SK-N-SH treated with all-trans-retinoic acid at 6 μM for 48 hours (cell line): ENCODE data around the gene PTPRN.

Experiments
- ATAC-seq: fragments of 200-7000 bp; cut with Tn5 transposase; 3 replicates; pipeline ENCODE4 v1.9.1; 2020; ENCODE audit warnings: mild to moderate bottlenecking, moderate library complexity
- ARNTL ChIP-seq: fragments of 450-650 bp; formaldehyde crosslinking; IDR thresholded peaks from 2 replicates; pipeline ENCODE4 v1.5.0; 2020; ENCODE audit warnings: low read depth, mild to moderate bottlenecking, moderate library complexity, borderline replicate concordance
- BACH2 ChIP-seq: fragments of 250-450 bp; sonication (Bioruptor Pico); IDR thresholded peaks from 2 replicates; pipeline ENCODE4 v1.9.0; 2021; ENCODE audit warnings: mild to moderate bottlenecking, borderline replicate concordance
- CSDC2 ChIP-seq: fragments of 250-450 bp; sonication (Bioruptor Pico); IDR thresholded peaks from 2 replicates; pipeline ENCODE4 v1.5.0; 2020; ENCODE audit warnings: mild to moderate bottlenecking, moderate library complexity
- ESRRG ChIP-seq: fragments of 250-450 bp; sonication (Bioruptor Pico); IDR thresholded peaks from 2 replicates; pipeline ENCODE4 v1.6.1; 2021; ENCODE audit warnings: mild to moderate bottlenecking
- GLIS3 ChIP-seq: fragments of 250-450 bp; sonication (Bioruptor Pico); IDR thresholded peaks from 2 replicates; pipeline ENCODE4 v1.5.0; 2020; ENCODE audit warnings: mild to moderate bottlenecking, moderate library complexity
- ISL1 ChIP-seq: fragments of 250-450 bp; sonication (Bioruptor Pico); IDR thresholded peaks from 2 replicates; pipeline ENCODE4 v2.1.2; 2022; ENCODE audit warnings: mild to moderate bottlenecking, moderate library complexity
- OSR1 ChIP-seq: fragments of 250-450 bp; sonication (Bioruptor Pico); IDR thresholded peaks from 2 replicates; pipeline ENCODE4 v1.8.0; 2022; ENCODE audit warnings: moderate library complexity, mild to moderate bottlenecking, inconsistent platforms
- PATZ1 ChIP-seq: fragments of 250-450 bp; sonication (Bioruptor Pico); IDR thresholded peaks from 2 replicates; pipeline ENCODE4 v1.8.0; 2020; ENCODE audit warnings: mild to moderate bottlenecking, moderate library complexity, borderline replicate concordance
- PPARA ChIP-seq: fragments of 250-450 bp; sonication (Bioruptor Pico); IDR thresholded peaks from 2 replicates; pipeline ENCODE4 v1.5.0; 2020; ENCODE audit warnings: mild to moderate bottlenecking, borderline replicate concordance
- SNAI2 ChIP-seq: fragments of 250-450 bp; sonication (Bioruptor Pico); IDR thresholded peaks from 2 replicates; pipeline ENCODE4 v1.5.0; 2020; ENCODE audit warnings: mild to moderate bottlenecking, moderate library complexity
- TCF4 ChIP-seq: fragments of 250-450 bp; sonication (Bioruptor Pico); IDR thresholded peaks from 2 replicates; pipeline ENCODE4 v1.8.0; 2021; ENCODE audit warnings: mild to moderate bottlenecking, moderate library complexity, borderline replicate concordance
- TOX ChIP-seq: fragments of 250-450 bp; sonication (Bioruptor Pico); IDR thresholded peaks from 2 replicates; pipeline ENCODE4 v1.8.0; 2021; ENCODE audit warnings: mild to moderate bottlenecking, moderate library complexity, borderline replicate concordance
- TSHZ2 ChIP-seq: fragments of 250-450 bp; sonication (Bioruptor Pico); IDR thresholded peaks from 2 replicates; pipeline ENCODE4 v1.5.0; 2020; ENCODE audit warnings: mild to moderate bottlenecking, moderate library complexity
- ZC3H10 ChIP-seq: fragments of 250-450 bp; sonication (Bioruptor Pico); IDR thresholded peaks from 2 replicates; pipeline ENCODE4 v1.5.1; 2021; ENCODE audit warnings: mild to moderate bottlenecking, moderate library complexity
- ZNF565 ChIP-seq: fragments of 450-650 bp; formaldehyde crosslinking; conservative IDR thresholded peaks from 2 replicates; pipeline ENCODE4 v1.5.0; 2020; ENCODE audit warnings: low read depth, mild to moderate bottlenecking, moderate library complexity
- ZNF70 ChIP-seq: fragments of 450-650 bp; formaldehyde crosslinking; IDR thresholded peaks from 2 replicates; pipeline ENCODE4 v1.5.0; 2020; ENCODE audit warnings: mild to moderate bottlenecking, moderate library complexity
- TF ChIP-seq, protein P1 (sequence below): fragments of 250-450 bp; sonication (Bioruptor Pico); IDR thresholded peaks from 2 replicates; pipeline ENCODE4 v1.5.1; 2020; ENCODE audit warnings: low read depth, mild to moderate bottlenecking, moderate library complexity
- TF ChIP-seq, protein P2 (sequence below): fragments of 250-450 bp; sonication (Bioruptor Pico); IDR thresholded peaks from 2 replicates; pipeline ENCODE4 v1.8.0; 2021; ENCODE audit warnings: low read depth, mild to moderate bottlenecking, moderate library complexity, borderline replicate concordance
- TF ChIP-seq, protein P3 (sequence below): fragments of 250-450 bp; sonication (Bioruptor Pico); IDR thresholded peaks from 2 replicates; pipeline ENCODE4 v1.5.1; 2021; ENCODE audit warnings: mild to moderate bottlenecking, moderate library complexity

Gene PTPRN

GRCh38 chr2:219291910-219292490 is 17.2 kb downstream of the PTPRN start (continued):
- TF ChIP-seq, protein P1, sequence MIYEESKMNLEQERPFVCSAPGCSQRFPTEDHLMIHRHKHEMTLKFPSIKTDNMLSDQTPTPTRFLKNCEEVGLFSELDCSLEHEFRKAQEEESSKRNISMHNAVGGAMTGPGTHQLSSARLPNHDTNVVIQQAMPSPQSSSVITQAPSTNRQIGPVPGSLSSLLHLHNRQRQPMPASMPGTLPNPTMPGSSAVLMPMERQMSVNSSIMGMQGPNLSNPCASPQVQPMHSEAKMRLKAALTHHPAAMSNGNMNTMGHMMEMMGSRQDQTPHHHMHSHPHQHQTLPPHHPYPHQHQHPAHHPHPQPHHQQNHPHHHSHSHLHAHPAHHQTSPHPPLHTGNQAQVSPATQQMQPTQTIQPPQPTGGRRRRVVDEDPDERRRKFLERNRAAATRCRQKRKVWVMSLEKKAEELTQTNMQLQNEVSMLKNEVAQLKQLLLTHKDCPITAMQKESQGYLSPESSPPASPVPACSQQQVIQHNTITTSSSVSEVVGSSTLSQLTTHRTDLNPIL (CRISPR knock-in tag): no peak
- TF ChIP-seq BACH2 (CRISPR knock-in tag) (no peak), ARNTL (CRISPR knock-in tag) (no peak), PPARA (CRISPR knock-in tag) (no peak), ZC3H10 (no peak), PATZ1 (CRISPR knock-in tag) (no peak)

GRCh38 chr2:219291394-219291793 is 17.8 kb downstream of the PTPRN start:
- TF ChIP-seq ZNF70 (CRISPR knock-in tag) (no peak), GLIS3 (CRISPR knock-in tag) (no peak), CSDC2 (CRISPR knock-in tag) (no peak), ISL1 (CRISPR knock-in tag) (no peak), OSR1 (CRISPR knock-in tag) (no peak), ZNF565 (no peak), TSHZ2 (CRISPR knock-in tag) (no peak), ESRRG (CRISPR knock-in tag) (no peak), PPARA (CRISPR knock-in tag) (no peak), SNAI2 (CRISPR knock-in tag) (no peak), BACH2 (CRISPR knock-in tag) (no peak), ARNTL (CRISPR knock-in tag) (no peak), TCF4 (CRISPR knock-in tag) (no peak), TOX (CRISPR knock-in tag) (no peak)
- TF ChIP-seq, protein P1 (CRISPR knock-in tag): no peak
- TF ChIP-seq, protein P2, sequence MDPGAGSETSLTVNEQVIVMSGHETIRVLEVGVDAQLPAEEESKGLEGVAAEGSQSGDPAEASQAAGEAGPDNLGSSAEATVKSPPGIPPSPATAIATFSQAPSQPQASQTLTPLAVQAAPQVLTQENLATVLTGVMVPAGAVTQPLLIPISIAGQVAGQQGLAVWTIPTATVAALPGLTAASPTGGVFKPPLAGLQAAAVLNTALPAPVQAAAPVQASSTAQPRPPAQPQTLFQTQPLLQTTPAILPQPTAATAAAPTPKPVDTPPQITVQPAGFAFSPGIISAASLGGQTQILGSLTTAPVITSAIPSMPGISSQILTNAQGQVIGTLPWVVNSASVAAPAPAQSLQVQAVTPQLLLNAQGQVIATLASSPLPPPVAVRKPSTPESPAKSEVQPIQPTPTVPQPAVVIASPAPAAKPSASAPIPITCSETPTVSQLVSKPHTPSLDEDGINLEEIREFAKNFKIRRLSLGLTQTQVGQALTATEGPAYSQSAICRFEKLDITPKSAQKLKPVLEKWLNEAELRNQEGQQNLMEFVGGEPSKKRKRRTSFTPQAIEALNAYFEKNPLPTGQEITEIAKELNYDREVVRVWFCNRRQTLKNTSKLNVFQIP (CRISPR knock-in tag): no peak
- TF ChIP-seq, protein P3, sequence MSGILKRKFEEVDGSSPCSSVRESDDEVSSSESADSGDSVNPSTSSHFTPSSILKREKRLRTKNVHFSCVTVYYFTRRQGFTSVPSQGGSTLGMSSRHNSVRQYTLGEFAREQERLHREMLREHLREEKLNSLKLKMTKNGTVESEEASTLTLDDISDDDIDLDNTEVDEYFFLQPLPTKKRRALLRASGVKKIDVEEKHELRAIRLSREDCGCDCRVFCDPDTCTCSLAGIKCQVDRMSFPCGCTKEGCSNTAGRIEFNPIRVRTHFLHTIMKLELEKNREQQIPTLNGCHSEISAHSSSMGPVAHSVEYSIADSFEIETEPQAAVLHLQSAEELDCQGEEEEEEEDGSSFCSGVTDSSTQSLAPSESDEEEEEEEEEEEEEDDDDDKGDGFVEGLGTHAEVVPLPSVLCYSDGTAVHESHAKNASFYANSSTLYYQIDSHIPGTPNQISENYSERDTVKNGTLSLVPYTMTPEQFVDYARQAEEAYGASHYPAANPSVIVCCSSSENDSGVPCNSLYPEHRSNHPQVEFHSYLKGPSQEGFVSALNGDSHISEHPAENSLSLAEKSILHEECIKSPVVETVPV (CRISPR knock-in tag): no peak
- ATAC-seq: no peak
